Common myeloid progenitor, CD34-positive (primary cell): ENCODE measurements around the gene RABGEF1.

Source experiments
- CTCF ChIA-PET: fragments of 350-600 bp; sonication (Branson Sonifier 250); formaldehyde crosslinking; loops from one replicate; lab custom pipeline; 2021; ENCODE audit warnings: antibody characterized with exemption; lab: Charles Lee
- POLR2A ChIA-PET: fragments of 350-600 bp; sonication (Branson Sonifier 250); formaldehyde crosslinking; loops from one replicate; lab custom pipeline; 2021; ENCODE audit warnings: antibody characterized with exemption; lab: Charles Lee
- DNase-seq, 3 donors: peaks; one replicate each; pipeline versions ENCODE4 v3.0.0 to v3.0.0-alpha.2; 2013
- H3K27ac ChIP-seq, 2 experiments: 1 replicate in 1 of 2; 2 replicates in 1 of 2; pipeline ENCODE4 v1.7.0; 2013; ENCODE audit warnings: inconsistent platforms in 2 of 2, low read length in 2 of 2, mild to moderate bottlenecking in 2 of 2, low read depth in 1 of 2, moderate library complexity in 1 of 2; ENCODE audit not compliant: severe bottlenecking in 2 of 2, insufficient read depth in 1 of 2, poor library complexity in 1 of 2
- H3K27me3 ChIP-seq, 5 experiments: replicated peaks in 2 of 5; 1 replicate in 3 of 5; 2 replicates in 2 of 5; pipeline versions ENCODE4 v1.6.1 to v1.7.0; 2013; ENCODE audit warnings: low read length in 4 of 5, mild to moderate bottlenecking in 2 of 5, moderate library complexity in 2 of 5, inconsistent platforms in 1 of 5; ENCODE audit not compliant: insufficient read depth in 5 of 5, control insufficient read depth in 4 of 5
- H3K36me3 ChIP-seq, 4 experiments: 1 replicate in 2 of 4; 2 replicates in 2 of 4; pipeline versions ENCODE4 v1.6.1 to v1.7.0; 2013; ENCODE audit warnings: low read length in 3 of 4, control low read depth in 1 of 4, mild to moderate bottlenecking in 1 of 4; ENCODE audit not compliant: control insufficient read depth in 4 of 4, insufficient read depth in 4 of 4
- H3K4me1 ChIP-seq, 4 experiments: 1 replicate in 3 of 4; 2 replicates in 1 of 4; pipeline versions ENCODE4 v1.6.1 to v1.7.1; 2013; ENCODE audit warnings: low read length in 3 of 4, mild to moderate bottlenecking in 3 of 4, control low read depth in 1 of 4, inconsistent platforms in 1 of 4, moderate library complexity in 1 of 4; ENCODE audit not compliant: control insufficient read depth in 4 of 4, insufficient read depth in 4 of 4; ENCODE audit errors: control extremely low read depth in 1 of 4
- H3K4me3 ChIP-seq, 7 experiments: 1 replicate in 4 of 7; 2 replicates in 3 of 7; pipeline versions ENCODE4 v1.5.1 to v1.7.0; 2013; ENCODE audit warnings: mild to moderate bottlenecking in 7 of 7, low read length in 6 of 7, moderate library complexity in 6 of 7, inconsistent platforms in 2 of 7, low read depth in 2 of 7, control low read depth in 1 of 7; ENCODE audit not compliant: insufficient read depth in 4 of 7, control insufficient read depth in 1 of 7; ENCODE audit errors: extremely low read depth in 1 of 7
- H3K9me3 ChIP-seq, 5 experiments: 1 replicate in 4 of 5; 2 replicates in 1 of 5; pipeline versions ENCODE4 v1.6.1 to v1.7.1; 2013; ENCODE audit warnings: low read length in 4 of 5, mild to moderate bottlenecking in 2 of 5, inconsistent platforms in 1 of 5, low read depth in 1 of 5, moderate library complexity in 1 of 5; ENCODE audit not compliant: control insufficient read depth in 4 of 5, insufficient read depth in 2 of 5; ENCODE audit errors: control extremely low read depth in 1 of 5
- WGBS: methylation state at CpG from one replicate; pipeline ENCODE4 v1.1.5; 2013; ENCODE audit not compliant: insufficient coverage; 5-methylcytosine and 5-hydroxymethylcytosine counted together

The RABGEF1 gene

DNA sequence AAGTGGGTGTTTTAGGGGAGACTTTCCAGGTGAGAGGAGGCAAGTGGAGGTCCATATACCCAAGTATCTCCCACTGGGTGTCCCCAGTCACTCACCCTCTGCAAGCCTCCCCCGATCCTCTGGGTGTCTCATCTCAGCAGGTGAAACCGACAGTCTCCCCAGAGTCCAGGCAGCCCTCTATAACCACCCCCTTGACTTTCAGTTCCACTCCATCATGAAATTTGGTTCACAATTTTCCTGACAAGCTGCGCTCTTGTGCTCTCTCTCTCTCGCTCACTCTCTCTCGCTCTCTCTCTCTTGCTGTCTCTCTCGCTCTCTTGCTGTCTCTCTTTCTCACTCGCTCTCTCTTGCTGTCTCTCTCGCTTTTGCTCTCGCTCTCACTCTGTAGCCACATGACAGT lies 8.1 kb upstream of the RABGEF1 start:
- Histone ChIP-seq H3K27ac (no peak overlapping the region), H3K4me1 (no peaks in the 10 kb centered on the region), H3K9me3 (peaks cover 2 to 9% (median 4%) of the 10 kb centered on the region in 5 experiments), H3K27me3 (no peaks in the 10 kb centered on the region), H3K4me3 (no peak overlapping the region), H3K36me3 (peaks cover 0 to 10% (median 2%) of the 10 kb centered on the region in 4 experiments)
- CTCF ChIA-PET, result no interaction called here
- DNase-seq, result no peak
- POLR2A ChIA-PET, result no interaction called here
- 91% methylated on average over 8 of the region's 9 CpGs for WGBS

DNA sequence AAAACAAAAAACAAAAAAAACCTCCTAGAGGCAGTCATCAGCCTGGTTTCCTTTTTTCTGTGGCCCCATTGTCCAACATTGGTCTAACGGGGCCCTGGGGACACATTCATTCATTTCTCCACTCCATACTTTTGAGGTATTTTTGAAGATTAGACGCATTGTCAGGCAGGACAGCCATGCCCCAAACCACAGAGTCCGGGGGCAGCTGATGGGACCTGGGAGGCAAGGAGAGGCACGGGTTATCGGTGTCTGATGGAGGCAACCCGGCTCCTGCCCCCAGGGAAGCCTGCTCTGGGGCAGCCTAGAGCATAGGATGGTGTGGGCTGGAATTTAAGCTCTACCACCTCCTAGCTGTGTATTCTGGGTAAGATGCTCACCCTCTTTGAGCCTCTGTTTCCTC lies 6.5 kb upstream of the RABGEF1 start:
- no peaks in the 10 kb centered on the region for H3K27me3 ChIP-seq
- no peak overlapping the region for H3K4me3 ChIP-seq
- POLR2A ChIA-PET, result no interaction called here
- H3K4me1 ChIP-seq, result no peaks in the 10 kb centered on the region
- no peak for DNase-seq
- H3K36me3 ChIP-seq, result peaks cover 0 to 10% (median 2%) of the 10 kb centered on the region in 4 experiments
- no peak overlapping the region for H3K27ac ChIP-seq
- peaks cover 2 to 9% (median 4%) of the 10 kb centered on the region in 5 experiments for H3K9me3 ChIP-seq
- WGBS, result 94% methylated on average over 3 of the region's 6 CpGs
- CTCF ChIA-PET, result no interaction called here

DNA sequence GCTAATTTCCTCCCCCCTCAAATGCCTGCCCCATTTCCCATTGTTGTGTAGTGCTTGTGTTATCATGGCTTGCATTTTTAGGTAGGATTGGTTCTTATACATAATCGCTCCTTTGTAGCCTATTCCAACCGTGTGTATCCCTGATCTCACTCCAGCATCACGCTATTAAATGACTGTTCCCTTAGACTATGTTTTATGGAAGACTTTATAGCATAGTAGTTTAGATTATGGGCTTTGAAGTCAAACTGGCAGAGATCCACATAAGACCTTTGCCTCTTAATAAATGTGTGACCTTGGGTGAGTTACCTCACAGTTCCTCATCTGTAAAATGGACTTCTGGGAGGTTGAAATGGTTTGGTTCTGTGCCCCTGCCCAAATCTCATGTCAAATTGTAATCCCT lies 5.4 kb upstream of the RABGEF1 start:
- H3K4me1 ChIP-seq, result peaks cover 3 to 8% (median 6%) of the 10 kb centered on the region in 4 experiments
- H3K9me3 ChIP-seq, result peaks cover 2 to 9% (median 4%) of the 10 kb centered on the region in 5 experiments
- no peak for DNase-seq
- no peaks in the 10 kb centered on the region for H3K27me3 ChIP-seq
- POLR2A ChIA-PET, result no interaction called here
- H3K27ac ChIP-seq, result no peak overlapping the region
- no CpG with 5 or more reads among the region's 3 CpGs for WGBS
- no peak overlapping the region for H3K4me3 ChIP-seq
- CTCF ChIA-PET, result interaction anchor here (0.7 kb wide), 1 partner anchor 15 kb away, joined by 3 read pairs; no protein-coding TSS in a partner anchor
- H3K36me3 ChIP-seq, result peaks cover 0 to 10% (median 2%) of the 10 kb centered on the region in 4 experiments

DNA sequence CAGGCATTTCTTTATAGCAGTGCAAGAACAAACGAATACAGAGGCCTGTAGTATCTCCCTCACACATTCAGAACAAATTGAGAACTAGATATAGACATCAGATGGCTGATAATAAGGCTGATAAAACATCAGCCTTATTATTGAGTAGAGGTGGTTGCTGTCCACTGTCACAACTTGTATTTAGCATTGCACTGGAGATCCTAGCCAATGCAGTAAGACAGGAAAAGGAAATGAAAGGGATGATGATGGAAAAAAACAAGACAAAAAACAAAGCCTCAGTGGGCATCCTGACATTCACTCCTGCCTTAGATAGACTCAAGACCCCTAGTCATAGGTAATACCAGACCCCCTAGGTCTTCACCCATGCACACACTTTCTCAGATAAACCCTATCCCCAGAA lies 4.7 kb upstream of the RABGEF1 start:
- Histone ChIP-seq H3K27me3 (no peaks in the 10 kb centered on the region), H3K4me3 (no peak overlapping the region), H3K36me3 (peaks cover 0 to 10% (median 2%) of the 10 kb centered on the region in 4 experiments), H3K27ac (no peak overlapping the region), H3K9me3 (peaks cover 2 to 9% (median 4%) of the 10 kb centered on the region in 5 experiments), H3K4me1 (peaks cover 3 to 8% (median 6%) of the 10 kb centered on the region in 4 experiments)
- CTCF ChIA-PET, result no interaction called here
- POLR2A ChIA-PET, result no interaction called here
- no CpG with 5 or more reads among the region's 1 CpG for WGBS
- DNase-seq, result no peak

DNA sequence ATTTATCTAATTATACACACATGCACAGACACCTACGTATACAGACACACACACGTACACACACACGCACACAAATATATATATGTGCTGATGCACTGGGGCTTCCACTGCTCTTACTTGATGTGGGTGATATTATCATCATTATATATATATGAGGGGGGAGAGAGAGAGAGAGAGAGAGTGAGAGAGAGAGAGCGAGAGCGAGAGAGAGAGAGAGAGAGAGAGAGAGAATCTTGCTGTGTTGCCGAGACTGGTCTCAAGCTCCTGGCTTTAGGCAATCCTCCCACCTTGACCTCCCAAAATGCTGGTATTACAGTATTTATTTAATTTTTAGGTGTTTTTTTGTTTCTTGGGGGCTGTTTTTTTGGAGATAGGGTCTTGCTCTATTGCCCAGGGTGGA lies 3.6 kb upstream of the RABGEF1 start:
- H3K27ac ChIP-seq, result no peak overlapping the region
- WGBS, result 100% methylated on average over 2 of the region's 6 CpGs
- peaks cover 0 to 10% (median 2%) of the 10 kb centered on the region in 4 experiments for H3K36me3 ChIP-seq
- H3K9me3 ChIP-seq, result peaks cover 2 to 9% (median 4%) of the 10 kb centered on the region in 5 experiments
- CTCF ChIA-PET, result no interaction called here
- H3K4me1 ChIP-seq, result peaks cover 3 to 14% (median 10%) of the 10 kb centered on the region in 4 experiments
- no peaks in the 10 kb centered on the region for H3K27me3 ChIP-seq
- no peak for DNase-seq
- no peak overlapping the region for H3K4me3 ChIP-seq
- POLR2A ChIA-PET, result no interaction called here

DNA sequence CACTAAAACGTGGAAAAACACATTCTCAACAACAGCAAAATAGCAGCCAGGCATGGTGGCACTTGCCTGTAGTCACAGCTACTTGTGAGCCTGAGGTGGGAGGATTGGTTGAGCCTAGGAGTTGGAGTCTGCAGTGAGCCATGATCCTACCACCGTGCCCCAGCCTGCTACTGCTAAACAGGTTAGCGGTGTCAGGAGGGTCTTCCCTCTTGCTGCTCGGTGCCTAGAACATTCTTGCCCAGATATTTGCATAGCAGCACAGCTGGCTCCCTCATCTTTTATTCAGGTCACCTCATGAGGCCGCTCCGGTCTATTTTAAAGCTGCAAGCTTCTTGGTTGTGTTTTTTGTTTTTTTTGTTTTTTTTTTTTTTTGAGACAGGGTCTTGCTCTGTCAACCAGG lies 2.9 kb upstream of the RABGEF1 start:
- Histone ChIP-seq H3K36me3 (peaks cover 0 to 10% (median 2%) of the 10 kb centered on the region in 4 experiments), H3K4me1 (peaks cover 3 to 14% (median 10%) of the 10 kb centered on the region in 4 experiments), H3K9me3 (peaks cover 2 to 9% (median 4%) of the 10 kb centered on the region in 5 experiments), H3K4me3 (no peak overlapping the region), H3K27me3 (no peaks in the 10 kb centered on the region), H3K27ac (no peak overlapping the region)
- 85% methylated on average over 5 of the region's 6 CpGs for WGBS
- ChIA-PET POLR2A (no interaction called here), CTCF (no interaction called here)
- no peak for DNase-seq

DNA sequence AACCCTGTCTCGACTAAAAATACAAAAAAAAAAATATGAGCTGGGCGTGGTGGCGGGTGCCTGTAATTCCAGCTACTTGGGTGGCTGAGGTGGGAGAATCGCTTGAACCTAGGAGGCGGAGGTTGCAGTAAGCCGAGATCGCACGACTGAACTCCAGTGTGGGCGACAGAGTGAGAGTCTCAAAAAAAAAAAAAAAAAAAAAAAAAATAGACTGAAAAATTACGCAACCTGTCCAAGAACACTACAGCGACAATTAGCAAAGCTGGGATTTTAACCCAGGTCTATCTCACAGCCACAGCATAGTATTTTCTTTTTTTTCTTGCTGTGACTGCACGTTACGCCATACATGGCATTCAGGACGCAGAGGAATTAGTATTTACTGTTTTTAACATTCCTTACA lies 1.1 kb upstream of the RABGEF1 start:
- POLR2A ChIA-PET, result interaction anchor here (0.9 to 1.5 kb wide), 2 partner anchors 27 to 30 kb away, joined by 3 to 5 read pairs; no protein-coding TSS in a partner anchor
- H3K27me3 ChIP-seq, result no peaks in the 10 kb centered on the region
- peak in 2 of 3 donors; percentile 10 to 20 for DNase-seq
- H3K4me1 ChIP-seq, result peaks cover 3 to 14% (median 10%) of the 10 kb centered on the region in 4 experiments
- H3K9me3 ChIP-seq, result peaks cover 2 to 9% (median 4%) of the 10 kb centered on the region in 5 experiments
- 94% methylated on average over 9 of the region's 14 CpGs for whole genome bisulfite sequencing
- peaks cover 0 to 10% (median 2%) of the 10 kb centered on the region in 4 experiments for H3K36me3 ChIP-seq
- peak overlapping the region; percentile 74 to 86 for H3K27ac ChIP-seq
- CTCF ChIA-PET, result interaction anchor here (1.2 kb wide), 1 partner anchor 15 kb away, joined by 3 read pairs; no protein-coding TSS in a partner anchor
- peak overlapping the region in 6 of 7 experiments; percentile 69 to 87 (median 84) for H3K4me3 ChIP-seq
